SK-N-SH treated with all-trans-retinoic acid at 6 μM for 48 hours (cell line): ENCODE results near the gene KCNJ1.

ENCODE experiments used
- GLIS3 ChIP-seq: fragments of 250-450 bp; sonication (Bioruptor Pico); IDR thresholded peaks from 2 replicates; pipeline ENCODE4 v1.5.0; 2020; ENCODE audit warnings: mild to moderate bottlenecking, moderate library complexity
- ZNF70 ChIP-seq: fragments of 450-650 bp; formaldehyde crosslinking; IDR thresholded peaks from 2 replicates; pipeline ENCODE4 v1.5.0; 2020; ENCODE audit warnings: mild to moderate bottlenecking, moderate library complexity

DNA sequence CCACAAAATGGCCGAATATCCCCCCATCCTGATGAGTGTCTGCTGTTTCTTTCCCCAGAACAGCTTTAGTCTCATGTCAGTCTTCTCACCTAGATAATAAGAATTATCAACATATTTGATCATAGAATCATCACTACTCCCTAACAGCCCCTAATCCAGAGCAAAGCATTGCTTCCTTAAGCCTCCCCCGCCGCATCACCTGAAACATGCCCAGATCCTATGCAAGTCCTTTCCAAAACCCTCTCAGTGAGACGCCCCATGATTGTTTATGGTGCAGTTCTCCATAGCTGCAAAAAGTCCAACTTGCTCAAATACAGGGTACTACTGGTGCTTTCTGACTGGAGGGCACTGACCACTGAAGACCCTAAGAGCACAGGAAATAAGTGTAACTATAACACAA lies 20.1 kb downstream of the KCNJ1 start:
- TF ChIP-seq ZNF70 (CRISPR knock-in tag), result no peak
- TF ChIP-seq GLIS3 (CRISPR knock-in tag), result no peak
